ENCODE data around the gene CFI.

DNA sequence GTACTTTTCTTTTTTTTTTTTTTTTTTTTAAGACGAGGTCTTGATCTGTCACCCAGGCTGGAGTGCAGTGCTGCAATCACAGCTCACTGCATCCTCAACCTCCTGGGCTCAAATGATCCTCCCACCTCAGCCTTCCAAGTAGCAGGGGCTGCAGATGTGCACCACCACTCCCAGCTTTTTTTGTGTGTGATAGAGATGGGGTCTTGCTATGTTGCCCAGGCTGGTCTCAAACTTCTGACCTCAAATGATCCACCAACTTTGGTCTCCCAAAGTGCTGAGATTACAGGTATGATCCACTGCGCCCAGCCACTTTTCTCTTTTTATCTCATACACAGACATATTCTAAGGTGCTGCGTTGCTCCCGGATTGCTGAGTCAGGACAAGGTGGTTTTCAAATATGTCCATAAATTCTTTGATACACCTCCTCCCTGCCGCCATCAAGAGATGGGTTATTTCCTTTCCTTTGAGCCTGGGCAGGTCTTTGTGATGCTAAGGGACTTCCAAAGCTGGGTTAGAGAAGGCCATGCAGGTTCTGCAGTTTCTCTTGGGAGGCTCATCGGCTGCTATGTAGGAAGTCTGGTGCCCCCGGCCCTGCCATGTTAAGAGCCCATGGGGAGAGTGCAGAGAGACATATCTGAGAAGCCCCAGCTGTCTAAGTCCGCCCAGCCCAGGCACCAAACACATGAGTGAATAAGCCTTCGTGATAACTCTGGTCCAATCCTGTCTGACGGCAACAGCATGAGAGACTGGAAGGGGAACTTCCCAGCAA, 63.5 kb downstream of the CFI start:
- TF ChIP-seq, protein P1, sequence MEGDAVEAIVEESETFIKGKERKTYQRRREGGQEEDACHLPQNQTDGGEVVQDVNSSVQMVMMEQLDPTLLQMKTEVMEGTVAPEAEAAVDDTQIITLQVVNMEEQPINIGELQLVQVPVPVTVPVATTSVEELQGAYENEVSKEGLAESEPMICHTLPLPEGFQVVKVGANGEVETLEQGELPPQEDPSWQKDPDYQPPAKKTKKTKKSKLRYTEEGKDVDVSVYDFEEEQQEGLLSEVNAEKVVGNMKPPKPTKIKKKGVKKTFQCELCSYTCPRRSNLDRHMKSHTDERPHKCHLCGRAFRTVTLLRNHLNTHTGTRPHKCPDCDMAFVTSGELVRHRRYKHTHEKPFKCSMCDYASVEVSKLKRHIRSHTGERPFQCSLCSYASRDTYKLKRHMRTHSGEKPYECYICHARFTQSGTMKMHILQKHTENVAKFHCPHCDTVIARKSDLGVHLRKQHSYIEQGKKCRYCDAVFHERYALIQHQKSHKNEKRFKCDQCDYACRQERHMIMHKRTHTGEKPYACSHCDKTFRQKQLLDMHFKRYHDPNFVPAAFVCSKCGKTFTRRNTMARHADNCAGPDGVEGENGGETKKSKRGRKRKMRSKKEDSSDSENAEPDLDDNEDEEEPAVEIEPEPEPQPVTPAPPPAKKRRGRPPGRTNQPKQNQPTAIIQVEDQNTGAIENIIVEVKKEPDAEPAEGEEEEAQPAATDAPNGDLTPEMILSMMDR (conservative IDR thresholded peaks at IDR 0.05; ENCODE audit: low read length): no peak
- no peak for TF ChIP-seq EZH2phosphoT487 (IDR thresholded peaks at IDR 0.05; ENCODE audit: borderline replicate concordance, low read depth, low read length)
